GM23248 (cell line): Measurements from ENCODE around the gene TEDDM1. TPM values are rescaled to one million over a fixed set of nuclear protein-coding genes. Genes with fewer than 3 reads are reported as not detected.

Experiments
- DNase-seq: peaks from one replicate; pipeline ENCODE4 v3.0.0-alpha.2; 2015
- H2AFZ ChIP-seq: fragments of 200-600 bp; sonication (generic); 2 replicates; pipeline ENCODE4 v1.6.1; 2016; ENCODE audit warnings: antibody characterized with exemption
- H3F3A ChIP-seq: fragments of 200-600 bp; sonication (generic); 2 replicates; pipeline ENCODE4 v1.6.1; 2016; ENCODE audit warnings: mild to moderate bottlenecking, antibody characterized with exemption, mixed run types; ENCODE audit not compliant: insufficient read depth
- H3K27ac ChIP-seq: fragments of 200-600 bp; sonication (generic); 2 replicates; pipeline ENCODE4 v1.5.1; 2016; ENCODE audit warnings: mild to moderate bottlenecking
- H3K27me3 ChIP-seq: fragments of 200-600 bp; sonication (generic); replicated peaks from 2 replicates; pipeline ENCODE4 v1.6.1; 2016; ENCODE audit warnings: mild to moderate bottlenecking; ENCODE audit not compliant: insufficient read depth
- H3K36me3 ChIP-seq: fragments of 200-600 bp; sonication (generic); 2 replicates; pipeline ENCODE4 v1.6.1; 2016; ENCODE audit warnings: low read depth, mild to moderate bottlenecking
- H3K4me1 ChIP-seq: fragments of 200-600 bp; sonication (generic); 2 replicates; pipeline ENCODE4 v1.6.1; 2016; ENCODE audit warnings: mild to moderate bottlenecking; ENCODE audit not compliant: insufficient read depth
- H3K4me2 ChIP-seq: fragments of 200-600 bp; sonication (generic); one replicate; pipeline ENCODE4 v1.6.1; 2016; ENCODE audit warnings: mild to moderate bottlenecking; ENCODE audit not compliant: unreplicated experiment
- H3K4me3 ChIP-seq: fragments of 200-600 bp; sonication (generic); 2 replicates; pipeline ENCODE4 v1.5.1; 2016; ENCODE audit warnings: mild to moderate bottlenecking
- H3K79me2 ChIP-seq: fragments of 200-600 bp; sonication (generic); 2 replicates; pipeline ENCODE4 v1.6.1; 2016; ENCODE audit warnings: mild to moderate bottlenecking; ENCODE audit not compliant: insufficient read depth
- H3K9ac ChIP-seq: fragments of 200-600 bp; sonication (generic); 2 replicates; pipeline ENCODE4 v1.6.1; 2016; ENCODE audit warnings: mild to moderate bottlenecking
- H3K9me2 ChIP-seq: fragments of 200-600 bp; sonication (generic); 2 replicates; pipeline ENCODE4 v1.6.1; 2016; ENCODE audit warnings: mixed run types, mild to moderate bottlenecking, moderate library complexity; ENCODE audit not compliant: insufficient read depth
- H3K9me3 ChIP-seq: fragments of 200-600 bp; sonication (generic); one replicate; pipeline ENCODE4 v1.6.1; 2017; ENCODE audit warnings: low read depth
- H4K20me1 ChIP-seq: fragments of 200-600 bp; sonication (generic); 2 replicates; pipeline ENCODE4 v1.6.0; 2016; ENCODE audit not compliant: insufficient read depth
- EZH2 ChIP-seq: fragments of 200-600 bp; sonication (generic); IDR thresholded peaks from 2 replicates; pipeline ENCODE4 v1.6.1; 2018; ENCODE audit warnings: antibody characterized with exemption, mild to moderate bottlenecking; ENCODE audit not compliant: insufficient read depth, poor library complexity, severe bottlenecking
- EZH2phosphoT487 ChIP-seq: fragments of 200-600 bp; sonication (generic); IDR thresholded peaks from 2 replicates; pipeline ENCODE4 v1.6.1; 2018; ENCODE audit warnings: antibody characterized with exemption, moderate library complexity, mild to moderate bottlenecking, low read depth; ENCODE audit not compliant: insufficient read depth
- WGBS, 2 experiments: methylation state at CpG; one replicate each; pipeline ENCODE4 v1.1.6; 2015 to 2017; ENCODE audit warnings: low lambda C conversion rate in 2 of 2, low coverage in 1 of 2; ENCODE audit errors: missing lambda C conversion rate in 2 of 2; 5-methylcytosine and 5-hydroxymethylcytosine counted together
- in situ Hi-C: fragments of 300-500 bp; cut with MboI; formaldehyde crosslinking; loops from 2 replicates; pipeline ENCODE4 v1.15.0; 2020
- polyA plus RNA-seq: library from polyadenylated mRNA; unstranded; fragments of >200 nt; fragmentation: Nextera tagmentation; extraction: Ambion mirVana; gene quantifications from 2 replicates; pipeline ENCODE4 v1.2.1, GENCODE V29; 2016
- total RNA-seq: library from RNA; depleted of rRNA; stranded (reverse); fragments of >200 nt; shearing (Covaris generic); gene quantifications from 2 replicates; pipeline ENCODE4 v1.2.3, GENCODE V29; 2014

TEDDM1 gene
- total and polyA plus RNA-seq, 2 experiments from 2014 or later = not detected

DNA sequence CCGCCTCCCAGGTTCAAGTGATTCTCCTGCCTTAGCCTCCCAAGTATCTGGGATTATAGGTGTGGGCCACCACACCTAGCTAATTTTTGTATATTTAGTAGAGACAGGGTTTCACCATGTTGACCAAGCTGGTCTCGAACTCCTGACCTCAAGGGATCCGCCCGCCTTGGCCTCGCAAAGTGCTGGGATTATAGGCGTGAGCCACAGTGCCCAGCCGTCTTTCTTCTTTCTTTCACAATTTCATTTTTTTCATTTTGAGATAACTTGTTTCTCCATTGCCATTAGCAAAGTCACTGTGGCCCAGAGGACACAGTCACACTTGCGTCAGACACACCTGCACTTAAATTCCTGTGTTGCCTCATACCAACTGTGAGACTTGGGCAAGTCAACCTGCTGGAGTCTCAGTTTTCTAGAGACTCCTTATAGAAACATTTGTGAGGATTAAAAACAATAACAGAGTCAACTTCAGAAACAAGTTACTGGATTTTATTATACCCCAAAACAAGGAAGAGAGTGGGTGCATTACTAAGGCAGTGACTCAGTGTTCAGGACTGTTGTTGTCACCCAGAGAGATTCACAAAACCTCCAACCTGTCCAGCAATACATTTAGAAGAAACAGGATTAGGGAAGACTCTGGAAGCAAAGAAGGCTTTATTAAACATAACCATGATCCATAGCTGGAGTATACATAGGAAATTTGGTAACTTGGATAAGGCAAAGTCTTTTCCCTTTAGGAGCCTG, 2.6 kb downstream of the TEDDM1 start:
- peak; percentile 62 for DNase-seq
- H3K9me3 ChIP-seq = no peaks in the 10 kb centered on the region
- no peaks in the 10 kb centered on the region for H3K36me3 ChIP-seq
- peaks cover 7% of the 10 kb centered on the region; the same call in 1 of the 2 replicates for H3F3A ChIP-seq
- no peak for TF ChIP-seq EZH2phosphoT487
- TF ChIP-seq EZH2 = no peak
- no peaks in the 10 kb centered on the region for H3K79me2 ChIP-seq
- H3K9me2 ChIP-seq = no peaks in the 10 kb centered on the region
- peak overlapping the region; percentile 32 for H3K4me2 ChIP-seq
- peaks cover 13% of the 10 kb centered on the region for H3K4me1 ChIP-seq
- no peaks in the 10 kb centered on the region for H4K20me1 ChIP-seq
- no peak overlapping the region for H3K9ac ChIP-seq
- no peak overlapping the region for H2AFZ ChIP-seq
- 78 to 85% methylated on average over 5 to 8 of the region's 8 CpGs for WGBS, 2 experiments
- H3K4me3 ChIP-seq = no peak overlapping the region
- in situ Hi-C loops = loop anchor here (5.0 kb wide), 2 partner anchors 256 to 311 kb away; no protein-coding TSS in a partner anchor
- no peak overlapping the region for H3K27ac ChIP-seq
- H3K27me3 ChIP-seq = no peaks in the 10 kb centered on the region

DNA sequence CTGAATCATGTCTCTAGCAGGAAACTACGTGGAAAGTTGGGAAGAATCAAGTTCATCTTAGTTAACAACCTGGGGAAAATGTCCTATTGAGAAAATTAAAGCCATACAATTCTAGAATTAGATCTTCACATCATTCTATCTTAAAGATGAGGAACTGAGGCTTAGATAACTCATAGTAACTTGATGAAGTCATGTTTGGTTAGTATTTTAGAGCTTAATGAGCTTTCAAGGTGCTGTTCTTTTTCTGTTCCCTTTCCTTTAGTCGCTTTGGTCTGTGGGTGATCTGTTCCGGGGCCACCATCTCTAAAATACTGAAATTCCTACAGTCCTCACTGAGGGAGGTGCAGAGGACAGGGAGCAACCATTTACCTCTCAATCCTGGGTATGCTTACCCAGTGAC, 4.6 kb downstream of the TEDDM1 start:
- H3K79me2 ChIP-seq = peaks cover 3% of the 10 kb centered on the region
- TF ChIP-seq EZH2phosphoT487 (no peak), EZH2 (no peak)
- H4K20me1 ChIP-seq = no peaks in the 10 kb centered on the region
- H3K27me3 ChIP-seq = no peaks in the 10 kb centered on the region
- no peak for DNase-seq
- H2AFZ ChIP-seq = peak overlapping the region; percentile 67
- no peaks in the 10 kb centered on the region for H3K36me3 ChIP-seq
- peaks cover 13% of the 10 kb centered on the region for H3K4me1 ChIP-seq
- in situ Hi-C loops = loop anchor here (5.0 kb wide), 2 partner anchors 254 to 309 kb away; no protein-coding TSS in a partner anchor
- no peaks in the 10 kb centered on the region for H3K9me2 ChIP-seq
- no peak overlapping the region for H3K9ac ChIP-seq
- H3K4me2 ChIP-seq = no peak overlapping the region
- H3F3A ChIP-seq = peaks cover 12% of the 10 kb centered on the region; the same call in 1 of the 2 replicates
- no peak overlapping the region for H3K27ac ChIP-seq
- no peaks in the 10 kb centered on the region for H3K9me3 ChIP-seq
- no peak overlapping the region for H3K4me3 ChIP-seq
- WGBS, 2 experiments = 82 to 83% methylated on average over 3 of the region's 3 CpGs

DNA sequence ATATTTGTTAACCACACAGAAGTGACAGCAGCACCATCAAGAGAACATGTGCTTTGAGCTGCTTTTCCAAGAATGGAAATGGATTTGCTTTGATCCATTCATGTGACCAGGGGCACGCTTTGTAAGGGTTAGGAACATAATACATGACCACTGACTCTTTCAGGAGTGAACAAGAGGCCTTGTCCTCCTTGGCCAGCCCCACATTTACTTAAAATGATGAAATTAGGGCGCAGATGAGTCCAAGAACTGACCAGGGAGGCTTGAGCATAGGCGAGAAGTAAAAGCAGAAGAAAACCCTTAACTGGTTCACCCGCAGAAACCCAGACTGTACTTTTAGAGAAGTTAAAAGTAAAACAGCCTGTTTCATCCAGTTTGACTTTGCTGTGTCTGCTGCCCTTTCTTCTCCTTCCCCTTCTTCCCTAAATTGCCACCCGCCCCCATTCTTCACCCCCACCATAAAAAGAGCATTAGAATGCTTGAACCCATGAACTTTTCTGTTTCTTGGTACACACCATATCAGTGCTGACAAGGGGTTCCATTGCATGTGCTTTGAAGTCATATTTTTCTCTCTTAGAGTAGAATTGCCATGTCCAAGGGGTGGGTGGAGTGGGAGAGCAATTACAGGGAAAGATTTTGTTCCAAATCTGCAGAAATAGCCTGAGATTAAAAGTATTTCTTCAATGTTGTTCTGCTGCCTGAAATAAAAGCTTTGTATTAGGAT, 6.3 kb downstream of the TEDDM1 start:
- H4K20me1 ChIP-seq = no peaks in the 10 kb centered on the region
- H3K4me3 ChIP-seq = no peak overlapping the region
- in situ Hi-C loops = no loop called here
- DNase-seq = no peak
- 59 to 71% methylated on average over 4 to 5 of the region's 5 CpGs for WGBS, 2 experiments
- H3K9ac ChIP-seq = no peak overlapping the region
- no peak overlapping the region for H3K27ac ChIP-seq
- H3K36me3 ChIP-seq = no peaks in the 10 kb centered on the region
- H2AFZ ChIP-seq = no peak overlapping the region
- no peak overlapping the region for H3K4me2 ChIP-seq
- H3K9me2 ChIP-seq = no peaks in the 10 kb centered on the region
- peaks cover 16% of the 10 kb centered on the region; the same call in 1 of the 2 replicates for H3F3A ChIP-seq
- H3K27me3 ChIP-seq = no peaks in the 10 kb centered on the region
- H3K4me1 ChIP-seq = peaks cover 15% of the 10 kb centered on the region
- H3K9me3 ChIP-seq = no peaks in the 10 kb centered on the region
- TF ChIP-seq EZH2phosphoT487 (no peak), EZH2 (no peak)
- peaks cover 20% of the 10 kb centered on the region for H3K79me2 ChIP-seq

DNA sequence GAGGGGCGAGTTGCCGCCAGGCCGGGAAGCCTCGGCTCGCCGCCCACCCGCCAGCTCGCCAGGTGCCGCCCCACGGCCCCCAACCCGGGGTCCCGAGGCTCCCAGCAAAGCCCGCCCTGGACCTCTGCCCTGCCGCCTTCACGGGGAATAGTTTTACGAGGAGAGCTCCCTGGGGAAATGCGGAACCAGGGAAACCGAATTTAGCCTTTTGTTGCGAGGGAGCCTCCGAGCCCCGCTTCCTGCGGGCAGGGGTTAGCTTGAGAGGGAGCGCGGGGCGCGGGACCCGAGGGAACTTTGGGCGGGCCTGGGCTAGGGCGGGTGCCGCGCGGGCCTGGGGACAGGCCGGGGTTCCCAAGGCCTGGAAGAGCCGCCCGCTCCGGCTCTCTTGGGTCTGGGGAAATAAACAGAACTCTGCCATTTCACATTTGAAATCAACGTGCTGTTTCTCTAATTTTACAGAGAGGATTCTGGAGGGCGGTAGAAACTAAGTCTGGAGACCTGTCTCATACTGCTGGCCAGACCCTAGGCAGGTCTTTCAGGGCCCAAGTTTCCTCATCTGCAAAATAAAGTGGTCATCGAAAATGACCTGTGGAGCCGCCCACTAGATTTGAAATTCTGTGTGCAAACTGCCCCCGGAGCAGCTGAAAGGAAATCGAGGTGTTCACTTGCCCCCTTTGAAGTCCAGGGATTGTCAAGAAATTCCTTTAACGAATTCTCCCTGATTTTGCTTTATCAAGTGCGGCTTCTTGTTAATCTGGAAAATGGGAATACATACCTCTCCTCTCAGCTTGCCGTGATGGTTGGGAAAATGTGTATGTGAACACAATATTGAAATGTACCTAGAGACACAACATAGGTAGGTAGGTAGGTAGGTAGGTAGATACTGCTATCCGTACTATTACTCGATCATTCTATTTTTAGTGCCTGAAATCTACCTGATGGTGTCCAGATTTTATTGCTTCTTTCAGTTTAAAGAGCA, 8.1 kb downstream of the TEDDM1 start:
- Histone ChIP-seq H2AFZ (peak overlapping the region; percentile 89), H3K36me3 (peaks cover 13% of the 10 kb centered on the region), H3K9ac (peak overlapping the region; percentile 93), H3K79me2 (peaks cover 39% of the 10 kb centered on the region), H3K9me2 (no peaks in the 10 kb centered on the region), H3K9me3 (no peaks in the 10 kb centered on the region), H3K27me3 (no peaks in the 10 kb centered on the region), H3F3A (0 out of 2 replicates have a peak, but pooled peaks cover 12% of the 10 kb centered on the region), H3K4me2 (peak overlapping the region; percentile 94), H3K4me1 (peaks cover 13% of the 10 kb centered on the region), H3K27ac (peak overlapping the region; percentile 80), H4K20me1 (no peaks in the 10 kb centered on the region), H3K4me3 (peak overlapping the region; percentile 95)
- DNase-seq = peak; percentile 70
- in situ Hi-C loops = no loop called here
- WGBS, 2 experiments = 21 to 28% methylated on average over 37 to 47 of the region's 47 CpGs
- no peak for TF ChIP-seq EZH2phosphoT487
- TF ChIP-seq EZH2 = no peak
